Gastroesophageal sphincter (tissue), 3 donors: ENCODE measurements around the gene GNG8.

Source experiments
- CTCF ChIP-seq, 4 experiments: fragments of 200-600 bp in 2 of 4; fragments of 450-650 bp in 2 of 4; sonication (generic) in 1 of 4; IDR thresholded peaks; one replicate each; pipeline ENCODE4 v1.5.1; 2017 to 2019; ENCODE audit warnings: antibody characterized with exemption in 4 of 4, mild to moderate bottlenecking in 2 of 4, moderate library complexity in 2 of 4
- EP300 ChIP-seq: sonication (generic); formaldehyde crosslinking; IDR thresholded peaks from one replicate; pipeline ENCODE4 v1.6.1; 2017; ENCODE audit warnings: antibody characterized with exemption, mild to moderate bottlenecking
- POLR2A ChIP-seq, 2 donors: fragments of 450-650 bp; IDR thresholded peaks; one replicate each; pipeline ENCODE4 v1.6.1; 2017; ENCODE audit warnings: antibody characterized with exemption in 2 of 2, mild to moderate bottlenecking in 2 of 2, moderate library complexity in 1 of 2

- TF ChIP-seq CTCF (IDR thresholded peaks at IDR 0.05), result no peak
- TF ChIP-seq POLR2A (IDR thresholded peaks at IDR 0.05), result no peak
- no peak for TF ChIP-seq EP300
These were observed 49.7 kb downstream of the GNG8 start for GRCh38 chr19:46586294-46586693.
